GM12891 (cell line): Measurements from ENCODE around the gene KCNMA1.

ENCODE experiments used
- DNase-seq: peaks from one replicate; pipeline ENCODE4 v3.0.0; 2011; ENCODE audit warnings: low spot score; ENCODE audit not compliant: insufficient read length
- FAIRE-seq: peaks from 2 replicates; lab custom pipeline; 2011; peaks lifted over from hg19 to GRCh38; lab: Jason Lieb, UNC
- PAX5 ChIP-seq: IDR thresholded peaks from 2 replicates; pipeline ENCODE4 v1.6.1; 2011; ENCODE audit warnings: low read length, moderate library complexity, mild to moderate bottlenecking; ENCODE audit not compliant: insufficient read depth, severe bottlenecking
- POLR2A ChIP-seq: IDR thresholded peaks from 2 replicates; pipeline ENCODE4 v1.6.1; 2011; ENCODE audit warnings: low read depth, low read length, control low read depth
- POLR2AphosphoS5 ChIP-seq: IDR thresholded peaks from 2 replicates; pipeline ENCODE4 v1.6.1; 2011; ENCODE audit warnings: low read depth, low read length, control low read depth
- POU2F2 ChIP-seq: IDR thresholded peaks from 2 replicates; pipeline ENCODE4 v1.6.1; 2011; ENCODE audit warnings: low read depth, mild to moderate bottlenecking, control low read depth, low read length, moderate library complexity
- SPI1 ChIP-seq: IDR thresholded peaks from 2 replicates; pipeline ENCODE4 v1.6.1; 2011; ENCODE audit warnings: low read depth, low read length, control low read depth
- TAF1 ChIP-seq: IDR thresholded peaks from 2 replicates; pipeline ENCODE4 v1.6.1; 2011; ENCODE audit warnings: low read depth, low read length, control low read depth

Gene KCNMA1

DNA sequence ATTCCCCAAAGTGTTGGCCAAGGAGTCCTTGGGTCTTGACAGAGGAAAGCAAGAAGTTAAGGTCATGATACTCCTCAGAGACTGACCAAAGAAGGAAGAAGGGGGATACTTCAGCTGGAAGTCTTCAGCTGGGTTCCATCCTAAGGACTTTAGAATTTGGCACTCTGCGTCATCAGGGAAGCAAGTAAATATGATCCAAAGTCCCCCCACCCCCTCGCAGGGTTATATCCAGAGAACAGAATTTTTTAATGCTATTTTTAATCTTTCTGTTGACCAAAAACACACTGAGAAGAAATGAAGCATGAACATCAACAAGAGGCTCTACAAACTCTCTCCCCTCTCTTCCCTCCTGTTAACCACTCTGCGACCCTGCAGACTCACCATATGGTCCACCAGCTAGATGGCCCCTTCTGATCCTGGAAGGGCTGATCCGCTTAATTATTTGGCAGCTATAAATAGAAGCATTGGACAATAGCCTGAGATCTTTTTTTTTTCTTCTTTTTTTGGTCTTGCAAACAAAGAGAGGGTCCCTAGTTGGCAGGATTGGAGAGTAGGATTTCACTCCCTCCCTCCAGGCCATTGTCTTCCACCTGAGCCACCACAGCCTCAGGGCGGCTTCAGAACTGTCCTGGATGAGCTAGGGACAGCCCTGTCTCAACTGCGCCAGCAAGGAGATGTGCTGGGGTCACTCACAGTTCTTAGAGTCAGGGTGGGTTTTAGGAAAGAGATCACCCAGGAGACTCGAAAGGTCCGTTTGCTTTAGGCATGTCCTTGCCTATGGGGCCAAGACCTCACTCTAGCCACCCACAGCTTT, 196.0 kb downstream of the KCNMA1 start:
- no peak for DNase-seq
- no peak for FAIRE-seq
- TF ChIP-seq SPI1, result no peak
- no peak for TF ChIP-seq PAX5
- TF ChIP-seq POLR2A, result no peak
- TF ChIP-seq TAF1, result no peak
- TF ChIP-seq POU2F2, result no peak
- no peak for TF ChIP-seq POLR2AphosphoS5

GRCh38 chr10:77436257-77436975, 201.2 kb downstream of the KCNMA1 start:
- no peak for DNase-seq
- no peak for TF ChIP-seq POLR2A
- TF ChIP-seq PAX5, result no peak
- TF ChIP-seq SPI1, result no peak
- no peak for TF ChIP-seq POU2F2
- TF ChIP-seq POLR2AphosphoS5, result no peak
- no peak for TF ChIP-seq TAF1
- FAIRE-seq, result no peak

DNA sequence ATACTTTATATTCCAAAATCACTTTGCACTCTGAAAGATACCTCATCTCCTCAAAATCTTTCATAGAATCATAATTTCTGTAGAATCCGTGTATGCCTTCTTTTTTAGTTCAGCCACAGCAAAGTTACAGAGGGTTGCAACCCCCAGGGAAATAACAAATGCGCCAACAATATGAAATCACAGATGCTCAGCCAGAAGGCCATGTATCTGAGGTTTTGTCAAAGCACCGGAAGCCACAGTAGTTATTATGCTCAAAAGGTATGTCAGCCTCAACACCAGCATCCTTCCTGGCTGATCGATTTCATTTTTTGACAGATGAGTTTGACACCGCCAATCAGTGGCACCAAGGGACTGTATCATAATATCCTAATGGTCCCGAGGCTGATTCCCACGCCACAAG, 204.1 kb downstream of the KCNMA1 start:
- FAIRE-seq (no peak), DNase-seq (no peak)
- no peak for TF ChIP-seq POU2F2
- TF ChIP-seq POLR2A, result no peak
- no peak for TF ChIP-seq TAF1
- no peak for TF ChIP-seq SPI1

- no peak for FAIRE-seq
- TF ChIP-seq POLR2A (no peak), POLR2AphosphoS5 (no peak), TAF1 (no peak), PAX5 (no peak), SPI1 (no peak), POU2F2 (no peak)
- no peak for DNase-seq
These were observed 205.4 kb downstream of the KCNMA1 start for GRCh38 chr10:77431980-77432797.

- DNase-seq (no peak), FAIRE-seq (no peak)
- TF ChIP-seq PAX5 (no peak), POLR2AphosphoS5 (no peak), TAF1 (no peak), POU2F2 (no peak), POLR2A (no peak), SPI1 (no peak)
These were observed 206.4 kb downstream of the KCNMA1 start for GRCh38 chr10:77431209-77431611.

GRCh38 chr10:77430530-77430929, 207.1 kb downstream of the KCNMA1 start:
- TF ChIP-seq TAF1 (no peak), PAX5 (no peak), POLR2AphosphoS5 (no peak), POU2F2 (no peak), SPI1 (no peak), POLR2A (no peak)
- FAIRE-seq, result no peak
- DNase-seq, result no peak

- DNase-seq (no peak), FAIRE-seq (no peak)
- TF ChIP-seq TAF1 (no peak), POLR2AphosphoS5 (no peak), POU2F2 (no peak), PAX5 (no peak), POLR2A (no peak), SPI1 (no peak)
These were observed 208.8 kb downstream of the KCNMA1 start for GRCh38 chr10:77428691-77429395.

- no peak for TF ChIP-seq POU2F2
- TF ChIP-seq POLR2A, result no peak
- TF ChIP-seq POLR2AphosphoS5, result no peak
- TF ChIP-seq SPI1, result no peak
- no peak for TF ChIP-seq TAF1
- TF ChIP-seq PAX5, result no peak
- FAIRE-seq (no peak), DNase-seq (no peak)
These were observed 213.4 kb downstream of the KCNMA1 start for GRCh38 chr10:77424257-77424656.

GRCh38 chr10:77422491-77423338, 214.9 kb downstream of the KCNMA1 start:
- no peak for FAIRE-seq
- TF ChIP-seq SPI1 (no peak), POLR2A (no peak), POLR2AphosphoS5 (no peak), TAF1 (no peak), PAX5 (no peak), POU2F2 (no peak)
- DNase-seq, result no peak
